GM13977 (cell line): ENCODE results near the gene ZBTB7B.

Experiments
- DNase-seq: peaks from one replicate; pipeline ENCODE4 v3.0.0; 2012; ENCODE audit warnings: low spot score
- CTCF ChIP-seq: IDR thresholded peaks from 2 replicates; pipeline ENCODE4 v1.5.1; 2012; ENCODE audit warnings: mild to moderate bottlenecking, control low read depth; ENCODE audit not compliant: insufficient read depth; ENCODE audit errors: extremely low read depth, missing control alignments
- in situ Hi-C: fragments of 300-500 bp; cut with MboI; formaldehyde crosslinking; loops from one replicate; pipeline ENCODE4 v1.12.0; 2022; ENCODE audit warnings: low sequenced_read_pairs, low pct_unique_long_range_greater_than_20kb, mixed read lengths, inconsistent platforms; ENCODE audit not compliant: unreplicated experiment

Gene ZBTB7B

DNA sequence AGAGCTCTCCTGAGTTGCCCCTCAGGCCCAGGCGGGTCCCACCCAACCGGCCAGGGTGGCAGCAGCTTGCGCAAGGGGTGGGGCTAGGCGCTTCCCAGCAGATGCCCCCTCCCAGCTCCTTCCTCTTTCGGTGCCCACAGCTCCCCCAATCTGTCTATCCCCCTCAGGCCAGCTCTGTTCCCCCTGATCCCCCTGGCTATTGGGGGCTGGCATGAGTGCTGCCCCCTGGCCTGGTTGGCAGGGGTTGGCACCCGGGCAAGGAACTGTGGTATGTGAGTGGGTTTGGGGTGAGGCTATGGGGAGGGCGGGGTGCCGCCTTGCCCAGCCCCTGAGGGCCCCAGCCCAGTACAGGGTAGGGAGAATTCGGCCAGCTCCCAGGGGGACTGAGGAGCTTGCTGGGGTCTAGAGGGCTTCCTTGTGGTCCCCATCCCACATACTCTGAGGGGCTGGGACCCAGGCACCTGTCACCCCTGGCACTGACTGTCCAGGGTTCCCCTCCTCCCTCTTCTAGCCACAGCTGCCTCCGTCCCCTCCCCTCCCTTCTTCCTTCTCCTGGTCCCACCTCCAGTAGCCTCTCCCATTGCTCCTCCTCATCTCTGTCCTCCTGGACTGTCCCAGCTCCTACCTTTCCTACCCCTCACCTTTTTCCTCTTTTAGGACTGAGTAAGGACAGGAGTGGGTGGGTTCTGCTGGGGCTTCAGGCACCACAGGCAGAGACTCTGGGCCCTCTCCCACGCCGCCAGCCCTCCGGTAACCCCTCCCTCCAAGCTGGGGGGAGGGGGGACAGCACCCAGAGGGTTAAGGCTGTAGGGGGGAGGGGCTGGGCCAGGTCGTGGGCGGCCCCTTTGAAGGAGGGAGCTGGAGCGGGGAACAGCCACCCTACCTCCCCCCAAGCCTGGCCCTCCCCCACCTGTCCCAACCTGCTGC lies 5.7 kb downstream of the ZBTB7B start:
- no peak for DNase-seq
- in situ Hi-C loops: no loop called here
- TF ChIP-seq CTCF: no peak

DNA sequence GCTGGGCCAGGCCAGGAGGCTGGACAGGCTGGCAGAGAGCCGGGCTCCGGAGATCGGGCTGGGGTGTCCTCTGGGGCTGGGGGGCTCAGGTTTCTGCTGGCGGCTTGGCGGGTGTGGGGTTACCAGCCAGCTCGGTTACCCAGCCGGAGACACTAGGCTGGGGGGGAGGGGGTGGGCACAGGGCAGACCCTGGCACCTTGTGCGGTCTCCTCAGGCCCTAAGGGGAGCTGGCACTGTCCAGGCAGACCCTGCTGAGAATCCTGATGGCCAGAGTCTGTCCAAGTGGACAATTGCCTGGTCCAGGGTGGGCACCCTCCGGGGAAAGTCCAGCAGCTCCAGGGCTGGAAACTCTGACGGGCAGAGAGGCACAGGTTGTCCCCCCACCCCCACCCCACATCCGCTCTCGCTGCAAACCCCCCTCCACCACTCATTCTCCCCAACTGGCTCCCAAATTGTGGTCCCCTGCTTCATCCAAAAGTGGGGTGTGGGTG lies 6.7 kb downstream of the ZBTB7B start:
- DNase-seq: no peak
- TF ChIP-seq CTCF: no peak
- in situ Hi-C loops: no loop called here

GRCh38 chr1:155009742-155010141 lies 7.1 kb downstream of the ZBTB7B start:
- DNase-seq: no peak
- in situ Hi-C loops: no loop called here
- TF ChIP-seq CTCF: no peak

- DNase-seq: no peak
Measured at GRCh38 chr1:155010211-155010918, 7.8 kb downstream of the ZBTB7B start.

GRCh38 chr1:155011004-155011416 lies 8.4 kb downstream of the ZBTB7B start:
- no peak for DNase-seq
- in situ Hi-C loops: no loop called here

More at GRCh38 chr1:155010211-155010918, 7.8 kb downstream of the ZBTB7B start:
- TF ChIP-seq CTCF: no peak
- in situ Hi-C loops: no loop called here

More at GRCh38 chr1:155011004-155011416, 8.4 kb downstream of the ZBTB7B start:
- TF ChIP-seq CTCF: no peak
